HepG2 (cell line): Measurements from ENCODE around the gene NXT1.

Source experiments
- CC2D1A ChIP-seq: sonication (generic); formaldehyde crosslinking; IDR thresholded peaks from 2 replicates; pipeline ENCODE4 v1.8.1; 2023; ENCODE audit warnings: mild to moderate bottlenecking, missing genetic modification reagents
- EEA1 ChIP-seq: sonication (generic); formaldehyde crosslinking; IDR thresholded peaks from 2 replicates; pipeline ENCODE4 v1.5.1; 2020; ENCODE audit warnings: mild to moderate bottlenecking, missing genetic modification reagents, borderline replicate concordance
- HIVEP1 ChIP-seq: sonication (generic); formaldehyde crosslinking; IDR thresholded peaks from 2 replicates; pipeline ENCODE4 v1.4.0; 2020; ENCODE audit warnings: mild to moderate bottlenecking, missing genetic modification reagents
- HMG20A ChIP-seq: IDR thresholded peaks from 2 replicates; pipeline ENCODE4 v1.6.1; 2016; ENCODE audit warnings: borderline replicate concordance
- JUND ChIP-seq: sonication (generic); formaldehyde crosslinking; IDR thresholded peaks from 2 replicates; pipeline ENCODE4 v1.8.0; 2022; ENCODE audit warnings: mild to moderate bottlenecking, missing genetic modification reagents
- NFE2 ChIP-seq: sonication (generic); formaldehyde crosslinking; IDR thresholded peaks from 2 replicates; pipeline ENCODE4 v1.4.0; 2020; ENCODE audit warnings: missing genetic modification reagents
- POLR2AphosphoS5 ChIP-seq: IDR thresholded peaks from 2 replicates; pipeline ENCODE4 v1.6.1; 2012; ENCODE audit warnings: low read depth, low read length
- TAF1 ChIP-seq: sonication (generic); formaldehyde crosslinking; IDR thresholded peaks from 2 replicates; pipeline ENCODE4 v1.4.0; 2020; ENCODE audit warnings: missing genetic modification reagents
- TBL1XR1 ChIP-seq: fragments of 150-350 bp; IDR thresholded peaks from 2 replicates; pipeline ENCODE4 v1.6.1; 2014; ENCODE audit warnings: borderline replicate concordance, low read length; ENCODE audit not compliant: partially characterized antibody
- TGIF2 ChIP-seq: IDR thresholded peaks from 2 replicates; pipeline ENCODE4 v1.6.1; 2016; ENCODE audit warnings: control low read depth, missing compliant biosample characterization
- USF2 ChIP-seq, 2 experiments: sonication (generic) in 1 of 2; formaldehyde crosslinking in 1 of 2; IDR thresholded peaks; 2 replicates each; pipeline versions ENCODE4 v1.5.1 to v1.6.1; 2011 to 2020; ENCODE audit warnings: borderline replicate concordance in 1 of 2, low read depth in 1 of 2, low read length in 1 of 2, mild to moderate bottlenecking in 1 of 2, missing genetic modification reagents in 1 of 2, moderate library complexity in 1 of 2
- ZNF510 ChIP-seq: sonication (generic); formaldehyde crosslinking; IDR thresholded peaks from 2 replicates; pipeline ENCODE4 v1.4.0; 2020; ENCODE audit warnings: low read depth, mild to moderate bottlenecking, missing genetic modification reagents
- ZNF737 ChIP-seq: sonication (generic); formaldehyde crosslinking; IDR thresholded peaks from 2 replicates; pipeline ENCODE4 v1.5.0; 2020; ENCODE audit warnings: missing genetic modification reagents, mild to moderate bottlenecking, borderline replicate concordance
- TF ChIP-seq, protein P1 (sequence below): sonication (generic); formaldehyde crosslinking; IDR thresholded peaks from 2 replicates; pipeline ENCODE4 v1.5.0; 2020; ENCODE audit warnings: mild to moderate bottlenecking, missing genetic modification reagents, moderate library complexity

- no peak for TF ChIP-seq USF2 (IDR thresholded peaks at IDR 0.05; ENCODE audit: low read depth, low read length)
- TF ChIP-seq USF2 (CRISPR knock-in tag; IDR thresholded peaks at IDR 0.05; ENCODE audit: borderline replicate concordance), result no peak
- no peak for TF ChIP-seq HIVEP1 (CRISPR knock-in tag)
- TF ChIP-seq EEA1, result no peak
- TF ChIP-seq TAF1 (CRISPR knock-in tag), result no peak
- no peak for TF ChIP-seq HMG20A (CRISPR knock-in tag)
- TF ChIP-seq TBL1XR1, result no peak
- TF ChIP-seq JUND (CRISPR knock-in tag), result no peak
- TF ChIP-seq, protein P1, sequence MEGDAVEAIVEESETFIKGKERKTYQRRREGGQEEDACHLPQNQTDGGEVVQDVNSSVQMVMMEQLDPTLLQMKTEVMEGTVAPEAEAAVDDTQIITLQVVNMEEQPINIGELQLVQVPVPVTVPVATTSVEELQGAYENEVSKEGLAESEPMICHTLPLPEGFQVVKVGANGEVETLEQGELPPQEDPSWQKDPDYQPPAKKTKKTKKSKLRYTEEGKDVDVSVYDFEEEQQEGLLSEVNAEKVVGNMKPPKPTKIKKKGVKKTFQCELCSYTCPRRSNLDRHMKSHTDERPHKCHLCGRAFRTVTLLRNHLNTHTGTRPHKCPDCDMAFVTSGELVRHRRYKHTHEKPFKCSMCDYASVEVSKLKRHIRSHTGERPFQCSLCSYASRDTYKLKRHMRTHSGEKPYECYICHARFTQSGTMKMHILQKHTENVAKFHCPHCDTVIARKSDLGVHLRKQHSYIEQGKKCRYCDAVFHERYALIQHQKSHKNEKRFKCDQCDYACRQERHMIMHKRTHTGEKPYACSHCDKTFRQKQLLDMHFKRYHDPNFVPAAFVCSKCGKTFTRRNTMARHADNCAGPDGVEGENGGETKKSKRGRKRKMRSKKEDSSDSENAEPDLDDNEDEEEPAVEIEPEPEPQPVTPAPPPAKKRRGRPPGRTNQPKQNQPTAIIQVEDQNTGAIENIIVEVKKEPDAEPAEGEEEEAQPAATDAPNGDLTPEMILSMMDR (CRISPR knock-in tag), result no peak
- no peak for TF ChIP-seq CC2D1A (CRISPR knock-in tag)
- TF ChIP-seq TGIF2 (CRISPR knock-in tag), result no peak
- no peak for TF ChIP-seq NFE2 (CRISPR knock-in tag)
- TF ChIP-seq ZNF510 (CRISPR knock-in tag), result no peak
- TF ChIP-seq ZNF737 (CRISPR knock-in tag), result 0 out of 2 replicates have a peak, but pooled peaks have one; percentile 9
- no peak for TF ChIP-seq POLR2AphosphoS5
Observed at GRCh38 chr20:23363257-23363649, 12.7 kb downstream of the NXT1 start.
